Lower lobe of right lung (tissue), 2 donors: ENCODE data around the gene ACVRL1. TPM values are rescaled to one million over a fixed set of nuclear protein-coding genes. Genes with fewer than 3 reads are reported as not detected.

ENCODE experiments used
- ATAC-seq, 2 donors: fragments of 200-7000 bp; cut with Tn5 transposase; one replicate each; pipeline ENCODE4 v1.9.1; 2020 to 2022; ENCODE audit warnings: mild to moderate bottlenecking in 2 of 2, moderate library complexity in 2 of 2
- DNase-seq: peaks from one replicate; pipeline ENCODE4 v3.0.0-alpha.2; 2020
- H3K27ac ChIP-seq: fragments of 200-600 bp; one replicate; pipeline ENCODE4 v1.8.0; 2022
- H3K27me3 ChIP-seq: fragments of 200-600 bp; one replicate; pipeline ENCODE4 v1.8.0; 2022; ENCODE audit warnings: low read depth
- H3K36me3 ChIP-seq: fragments of 200-600 bp; one replicate; pipeline ENCODE4 v1.8.0; 2022; ENCODE audit warnings: mild to moderate bottlenecking
- H3K4me1 ChIP-seq: fragments of 200-600 bp; one replicate; pipeline ENCODE4 v1.8.0; 2022
- H3K4me3 ChIP-seq: fragments of 200-600 bp; one replicate; pipeline ENCODE4 v1.8.0; 2022; ENCODE audit warnings: mild to moderate bottlenecking
- H3K9me3 ChIP-seq: fragments of 200-600 bp; one replicate; pipeline ENCODE4 v1.8.0; 2022
- CTCF ChIP-seq: fragments of 200-600 bp; IDR thresholded peaks from one replicate; pipeline ENCODE4 v1.8.0; 2022; ENCODE audit warnings: antibody characterized with exemption, mild to moderate bottlenecking
- intact Hi-C: fragments of 100-400 bp; cut with DNase I; formaldehyde crosslinking; loops from one replicate; pipeline ENCODE4 v1.11.0; 2022
- total RNA-seq: library from RNA; stranded (reverse); fragmentation: NEBNext Ultra II Directional; extraction: Animal tissue kit (Norgen Biotek cat#: 25700); gene quantifications from one replicate; pipeline ENCODE4 v1.2.1, GENCODE V29; 2021
- donor health status: DM: no; HTN: yes; CAD: no; lungs with severe emphysema.

Gene ACVRL1
- total RNA-seq, 1 donor from 2014 or later = 242 TPM

DNA sequence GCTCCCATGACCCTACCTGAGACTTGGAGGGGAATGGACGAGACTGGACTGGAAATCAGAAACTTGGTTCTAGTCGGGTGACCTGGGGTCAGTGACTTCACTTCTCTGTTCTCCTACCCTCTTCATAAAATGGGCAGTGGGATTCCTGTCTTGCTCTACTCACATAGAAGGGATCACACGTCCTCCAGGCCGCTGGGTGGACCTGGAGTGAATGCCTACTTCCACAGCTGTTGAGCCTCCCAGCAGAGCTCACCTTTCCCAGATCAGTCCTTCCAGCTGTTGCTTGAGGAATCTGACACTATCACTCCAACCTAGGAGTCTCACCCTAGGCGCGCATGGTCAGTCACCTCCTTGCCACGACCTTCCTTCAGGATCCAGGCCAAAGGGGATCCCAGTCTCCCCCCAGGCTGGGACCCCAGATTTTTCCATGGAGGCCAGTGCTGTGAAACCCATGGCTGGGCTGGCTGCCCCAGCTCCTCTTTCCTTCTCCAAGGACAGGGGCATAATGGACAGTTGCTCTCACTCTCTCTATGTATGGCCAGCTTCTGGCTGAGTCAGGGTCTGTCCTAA, 637 bp downstream of the ACVRL1 start:
- DNase-seq = no peak
- H3K36me3 ChIP-seq = no peaks in the 10 kb centered on the region
- ATAC-seq = no peak
- intact Hi-C loops = no loop called here
- no peak for TF ChIP-seq CTCF
- H3K4me3 ChIP-seq = peak overlapping the region; percentile 65
- H3K27me3 ChIP-seq = peaks cover 19% of the 10 kb centered on the region
- H3K4me1 ChIP-seq = peaks cover 78% of the 10 kb centered on the region
- H3K27ac ChIP-seq = peak overlapping the region; percentile 92
- H3K9me3 ChIP-seq = no peaks in the 10 kb centered on the region

DNA sequence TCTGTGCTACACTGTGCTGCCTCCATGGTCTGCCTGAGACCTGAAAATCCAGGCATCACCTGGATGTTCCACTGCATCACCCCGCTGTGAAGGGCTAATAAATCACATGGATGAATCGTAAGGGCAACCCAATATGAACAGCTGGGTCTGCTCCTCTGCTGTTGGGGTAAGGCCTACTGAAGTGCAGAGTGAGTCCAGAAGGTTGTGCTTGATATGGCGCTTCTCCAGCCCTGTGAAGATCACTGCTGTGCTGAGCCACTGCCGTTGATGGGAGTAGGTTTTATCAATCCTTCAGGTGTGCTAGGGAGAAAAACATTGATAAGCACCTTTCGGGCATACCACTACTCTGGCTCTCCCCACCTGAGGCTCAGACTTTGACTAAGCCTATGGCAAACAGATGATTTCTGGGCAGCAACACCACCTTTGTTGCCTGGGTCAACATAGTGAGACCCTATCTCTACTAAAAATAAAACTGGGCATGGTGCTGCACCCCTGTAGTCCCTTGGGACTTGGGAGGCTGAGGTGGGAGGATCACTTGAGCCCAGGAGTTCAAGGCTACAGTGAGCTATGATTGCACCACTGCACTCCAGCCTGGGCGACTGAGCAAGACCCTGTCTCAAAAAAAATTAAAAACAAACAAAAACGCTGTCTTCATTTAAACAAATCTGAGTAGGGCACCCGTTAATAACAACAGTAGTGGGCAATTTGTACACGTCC, 1.7 kb downstream of the ACVRL1 start:
- ATAC-seq (no peak), DNase-seq (no peak)
- no peak for TF ChIP-seq CTCF
- intact Hi-C loops = no loop called here
- Histone ChIP-seq H3K4me3 (peak overlapping the region; percentile 65), H3K27me3 (peaks cover 19% of the 10 kb centered on the region), H3K36me3 (no peaks in the 10 kb centered on the region), H3K27ac (peak overlapping the region; percentile 92), H3K4me1 (peaks cover 89% of the 10 kb centered on the region), H3K9me3 (no peaks in the 10 kb centered on the region)

GRCh38 chr12:51910168-51910567, 2.9 kb downstream of the ACVRL1 start:
- Histone ChIP-seq H3K4me1 (peaks cover 89% of the 10 kb centered on the region), H3K27me3 (peaks cover 19% of the 10 kb centered on the region), H3K36me3 (peaks cover 8% of the 10 kb centered on the region), H3K4me3 (peak overlapping the region; percentile 65), H3K27ac (peak overlapping the region; percentile 92), H3K9me3 (no peaks in the 10 kb centered on the region)
- intact Hi-C loops = loop anchor here (10.0 kb wide), 1 partner anchor 75 kb away; no protein-coding TSS in a partner anchor
- DNase-seq (no peak), ATAC-seq (no peak)
- no peak for TF ChIP-seq CTCF

- H3K27ac ChIP-seq = peak overlapping the region; percentile 92
- H3K36me3 ChIP-seq = peaks cover 13% of the 10 kb centered on the region
- ATAC-seq (no peak), DNase-seq (peak; percentile 30)
- H3K27me3 ChIP-seq = peaks cover 19% of the 10 kb centered on the region
- H3K4me1 ChIP-seq = peaks cover 90% of the 10 kb centered on the region
- H3K9me3 ChIP-seq = no peaks in the 10 kb centered on the region
- intact Hi-C loops = loop anchor here (10.0 kb wide), 1 partner anchor 74 kb away; no protein-coding TSS in a partner anchor
- no peak for TF ChIP-seq CTCF
- H3K4me3 ChIP-seq = peak overlapping the region; percentile 65
Observed at GRCh38 chr12:51910691-51911090, 3.4 kb downstream of the ACVRL1 start.

DNA sequence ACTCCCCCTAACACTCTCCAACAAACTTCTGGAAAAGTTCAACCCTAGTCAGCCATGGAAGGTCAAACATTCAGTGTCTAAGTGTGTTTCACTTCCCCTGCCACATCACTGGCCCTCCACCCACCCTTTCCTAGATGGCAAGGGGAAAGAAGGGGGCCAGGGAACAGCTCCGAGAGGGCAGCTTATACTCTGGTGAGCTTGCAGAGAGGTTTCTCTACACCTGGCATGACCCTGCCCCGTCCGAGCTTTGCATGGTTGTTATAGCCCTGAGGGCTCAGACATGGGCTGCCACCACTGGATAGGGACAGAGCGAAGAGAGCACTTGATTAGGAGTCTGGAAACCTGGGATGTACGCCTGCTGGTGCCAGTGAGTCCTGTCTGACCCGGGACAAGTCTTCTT, 4.0 kb downstream of the ACVRL1 start:
- Histone ChIP-seq H3K4me1 (peaks cover 90% of the 10 kb centered on the region), H3K9me3 (no peaks in the 10 kb centered on the region), H3K27ac (peak overlapping the region; percentile 92), H3K27me3 (peaks cover 19% of the 10 kb centered on the region), H3K36me3 (peaks cover 19% of the 10 kb centered on the region), H3K4me3 (peak overlapping the region; percentile 65)
- no peak for TF ChIP-seq CTCF
- DNase-seq (no peak), ATAC-seq (peak in 1 of 2 donors; percentile 31)
- intact Hi-C loops = loop anchor here (10.0 kb wide), 1 partner anchor 73 kb away; no protein-coding TSS in a partner anchor
